ENCODE measurements around the gene SATB2.

DNA sequence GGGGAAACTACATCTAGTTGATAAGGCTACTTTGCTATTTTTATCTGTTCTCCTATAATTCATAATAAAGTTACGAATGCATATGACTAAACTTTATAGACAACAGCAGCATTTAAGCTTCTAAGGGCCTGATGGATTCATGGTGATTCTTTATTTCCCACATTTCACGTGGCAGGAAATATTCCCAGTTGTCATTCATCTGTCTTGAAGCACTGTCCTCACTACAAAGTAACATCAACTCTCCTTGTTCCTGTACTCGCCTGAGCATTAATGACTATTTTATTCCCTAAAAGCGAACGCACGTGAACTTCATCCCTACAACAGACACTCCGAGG is 2.6 kb downstream of the SATB2 start:
- TF ChIP-seq, protein P1, sequence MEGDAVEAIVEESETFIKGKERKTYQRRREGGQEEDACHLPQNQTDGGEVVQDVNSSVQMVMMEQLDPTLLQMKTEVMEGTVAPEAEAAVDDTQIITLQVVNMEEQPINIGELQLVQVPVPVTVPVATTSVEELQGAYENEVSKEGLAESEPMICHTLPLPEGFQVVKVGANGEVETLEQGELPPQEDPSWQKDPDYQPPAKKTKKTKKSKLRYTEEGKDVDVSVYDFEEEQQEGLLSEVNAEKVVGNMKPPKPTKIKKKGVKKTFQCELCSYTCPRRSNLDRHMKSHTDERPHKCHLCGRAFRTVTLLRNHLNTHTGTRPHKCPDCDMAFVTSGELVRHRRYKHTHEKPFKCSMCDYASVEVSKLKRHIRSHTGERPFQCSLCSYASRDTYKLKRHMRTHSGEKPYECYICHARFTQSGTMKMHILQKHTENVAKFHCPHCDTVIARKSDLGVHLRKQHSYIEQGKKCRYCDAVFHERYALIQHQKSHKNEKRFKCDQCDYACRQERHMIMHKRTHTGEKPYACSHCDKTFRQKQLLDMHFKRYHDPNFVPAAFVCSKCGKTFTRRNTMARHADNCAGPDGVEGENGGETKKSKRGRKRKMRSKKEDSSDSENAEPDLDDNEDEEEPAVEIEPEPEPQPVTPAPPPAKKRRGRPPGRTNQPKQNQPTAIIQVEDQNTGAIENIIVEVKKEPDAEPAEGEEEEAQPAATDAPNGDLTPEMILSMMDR (conservative IDR thresholded peaks at IDR 0.05) = no peak
- no peak for TF ChIP-seq EZH2 (IDR thresholded peaks at IDR 0.05; ENCODE audit: low read depth)
